MCF 10A (cell line): ENCODE data around the gene ESPNL. TPM values are rescaled to one million over a fixed set of nuclear protein-coding genes. Genes with fewer than 3 reads are reported as not detected.
"Not testable (repeated sequence)": the region's sequence is repeated elsewhere in the genome, so short reads cannot be mapped to it uniquely, and the experiment has no call there.

Experiments used
- Bru-seq: library from RNA; stranded (reverse); fragments of 400-500 nt; gene quantifications from one replicate; lab custom pipeline; 2021; lab: Mats Ljungman, UMichigan
- BruChase-seq, 2 experiments: library from RNA; stranded (reverse); fragments of 400-500 nt; gene quantifications; one replicate each; lab custom pipeline; 2021; lab: Mats Ljungman, UMichigan
- BruUV-seq: library from RNA; stranded (reverse); fragments of 400-500 nt; replicated peaks from 2 replicates; lab custom pipeline; 2021; lab: Mats Ljungman, UMichigan
- CTCF ChIA-PET: fragments of 300-600 bp; sonication (Branson Sonifier 250); formaldehyde crosslinking; extraction: SDS; loops from one replicate; lab custom pipeline; 2021; ENCODE audit warnings: antibody characterized with exemption, inconsistent platforms; lab: Yijun Ruan, JAX
- POLR2A ChIA-PET: fragments of 300-600, 350-650 bp; sonication (Branson Sonifier 250); formaldehyde crosslinking; extraction: SDS; loops from one replicate; lab custom pipeline; 2020; ENCODE audit warnings: antibody characterized with exemption, inconsistent platforms; lab: Yijun Ruan, JAX
- DNase-seq: peaks from one replicate; pipeline ENCODE4 v3.0.0-alpha.2; 2018; ENCODE audit not compliant: unreplicated experiment
- H3K27ac Mint-ChIP-seq: one replicate; pipeline ENCODE4 v1.8.0; 2022; ENCODE audit warnings: mild to moderate bottlenecking, low read depth, mixed read lengths; ENCODE audit not compliant: unreplicated experiment
- H3K27me3 Mint-ChIP-seq: one replicate; pipeline ENCODE4 v1.8.0; 2022; ENCODE audit warnings: mixed read lengths; ENCODE audit not compliant: insufficient read depth, unreplicated experiment
- H3K36me3 Mint-ChIP-seq: one replicate; pipeline ENCODE4 v1.8.0; 2022; ENCODE audit warnings: mild to moderate bottlenecking, moderate library complexity, mixed read lengths; ENCODE audit not compliant: insufficient read depth, unreplicated experiment
- H3K4me1 Mint-ChIP-seq: one replicate; pipeline ENCODE4 v1.8.0; 2022; ENCODE audit warnings: mixed read lengths; ENCODE audit not compliant: insufficient read depth, unreplicated experiment
- H3K4me3 Mint-ChIP-seq: one replicate; pipeline ENCODE4 v1.8.0; 2022; ENCODE audit warnings: mild to moderate bottlenecking, moderate library complexity, mixed read lengths; ENCODE audit not compliant: unreplicated experiment
- H3K9me3 Mint-ChIP-seq: one replicate; pipeline ENCODE4 v1.8.0; 2022; ENCODE audit warnings: mixed read lengths; ENCODE audit not compliant: unreplicated experiment
- intact Hi-C: fragments of 100-400 bp; cut with micrococcal nuclease; formaldehyde crosslinking; loops from 2 replicates; pipeline ENCODE4 v1.14.1; 2022
- long read RNA-seq: library from polyadenylated mRNA; stranded (forward); transcript quantifications from one replicate; pipeline ENCODE4 v2.0.0, GENCODE V29; 2022
- total RNA-seq: library from RNA; stranded (reverse); gene quantifications from 2 replicates; pipeline ENCODE4 v1.2.3, GENCODE V29; 2022
- TF ChIP-seq, protein P1 (sequence below): fragments of 200-600 bp; IDR thresholded peaks from one replicate; pipeline ENCODE4 v1.8.0; 2022; ENCODE audit warnings: antibody characterized with exemption, mild to moderate bottlenecking; ENCODE audit not compliant: unreplicated experiment

The ESPNL gene, protein sequence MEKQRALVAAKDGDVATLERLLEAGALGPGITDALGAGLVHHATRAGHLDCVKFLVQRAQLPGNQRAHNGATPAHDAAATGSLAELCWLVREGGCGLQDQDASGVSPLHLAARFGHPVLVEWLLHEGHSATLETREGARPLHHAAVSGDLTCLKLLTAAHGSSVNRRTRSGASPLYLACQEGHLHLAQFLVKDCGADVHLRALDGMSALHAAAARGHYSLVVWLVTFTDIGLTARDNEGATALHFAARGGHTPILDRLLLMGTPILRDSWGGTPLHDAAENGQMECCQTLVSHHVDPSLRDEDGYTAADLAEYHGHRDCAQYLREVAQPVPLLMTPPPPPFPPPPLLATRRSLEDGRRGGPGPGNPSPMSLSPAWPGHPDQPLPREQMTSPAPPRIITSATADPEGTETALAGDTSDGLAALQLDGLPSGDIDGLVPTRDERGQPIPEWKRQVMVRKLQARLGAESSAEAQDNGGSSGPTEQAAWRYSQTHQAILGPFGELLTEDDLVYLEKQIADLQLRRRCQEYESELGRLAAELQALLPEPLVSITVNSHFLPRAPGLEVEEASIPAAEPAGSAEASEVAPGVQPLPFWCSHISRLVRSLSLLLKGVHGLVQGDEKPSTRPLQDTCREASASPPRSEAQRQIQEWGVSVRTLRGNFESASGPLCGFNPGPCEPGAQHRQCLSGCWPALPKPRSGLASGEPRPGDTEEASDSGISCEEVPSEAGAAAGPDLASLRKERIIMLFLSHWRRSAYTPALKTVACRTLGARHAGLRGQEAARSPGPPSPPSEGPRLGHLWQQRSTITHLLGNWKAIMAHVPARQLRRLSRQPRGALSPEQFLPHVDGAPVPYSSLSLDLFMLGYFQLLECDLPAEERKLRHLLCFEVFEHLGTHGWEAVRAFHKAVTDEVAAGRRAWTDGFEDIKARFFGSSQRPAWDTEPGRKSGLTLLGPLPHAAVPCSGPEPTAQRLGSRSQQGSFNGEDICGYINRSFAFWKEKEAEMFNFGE
- total RNA-seq (not detected in 2 replicates), Bru-seq, nascent RNA (percentile 12 among the genes with signal in this experiment), BruChase-seq, experiment 1, labeled RNA remaining after a 6-hour chase (percentile 42 among the genes with signal in this experiment), BruChase-seq, experiment 2, labeled RNA remaining after a 2-hour chase (percentile 27 among the genes with signal in this experiment)
- long read RNA-seq, result 0 reads

DNA sequence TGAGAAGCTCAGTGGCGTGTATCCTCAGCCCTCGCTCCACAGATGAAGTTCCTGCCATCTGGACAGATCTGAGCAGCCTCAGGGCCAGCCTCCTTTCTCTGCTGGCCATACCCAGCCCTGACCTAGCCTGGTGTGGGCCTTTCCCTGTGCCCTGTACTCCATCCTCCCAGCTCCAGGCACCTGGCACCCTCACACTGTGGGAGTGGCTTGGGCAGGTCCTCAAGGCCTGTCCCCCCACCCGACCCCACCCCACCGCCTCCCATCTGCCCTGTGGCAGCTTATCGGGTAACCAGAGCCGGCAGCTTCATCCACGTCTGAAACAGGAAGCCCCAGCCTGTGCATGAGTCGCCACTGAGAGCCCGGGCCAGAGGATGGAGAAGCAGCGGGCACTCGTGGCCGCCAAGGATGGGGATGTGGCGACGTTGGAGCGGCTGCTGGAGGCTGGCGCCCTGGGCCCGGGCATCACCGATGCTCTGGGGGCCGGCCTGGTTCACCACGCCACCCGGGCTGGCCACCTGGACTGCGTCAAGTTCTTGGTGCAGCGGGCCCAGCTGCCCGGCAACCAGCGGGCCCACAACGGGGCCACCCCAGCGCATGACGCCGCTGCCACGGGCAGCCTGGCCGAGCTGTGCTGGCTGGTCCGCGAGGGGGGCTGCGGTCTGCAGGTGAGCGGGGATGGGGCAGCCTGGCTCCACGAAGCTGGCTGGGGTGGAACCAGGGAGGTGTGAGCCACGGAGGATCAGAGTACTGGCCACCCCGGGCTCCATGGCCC, at the start of gene ESPNL:
ESPNL (plus strand) TSS at position 292 of the 772 bp plus-strand sequence; CDS start at position 372, 80 bp downstream.
- Mint-ChIP-seq H3K27ac (no peak within 1 kb of the TSS), H3K4me1 (no peaks in the 10 kb centered on the region), H3K27me3 (no peaks in the 10 kb centered on the region), H3K9me3 (no peaks in the 10 kb centered on the region), H3K36me3 (no peaks in the 10 kb centered on the region), H3K4me3 (no peak within 1 kb of the TSS)
- TF ChIP-seq, protein P1, sequence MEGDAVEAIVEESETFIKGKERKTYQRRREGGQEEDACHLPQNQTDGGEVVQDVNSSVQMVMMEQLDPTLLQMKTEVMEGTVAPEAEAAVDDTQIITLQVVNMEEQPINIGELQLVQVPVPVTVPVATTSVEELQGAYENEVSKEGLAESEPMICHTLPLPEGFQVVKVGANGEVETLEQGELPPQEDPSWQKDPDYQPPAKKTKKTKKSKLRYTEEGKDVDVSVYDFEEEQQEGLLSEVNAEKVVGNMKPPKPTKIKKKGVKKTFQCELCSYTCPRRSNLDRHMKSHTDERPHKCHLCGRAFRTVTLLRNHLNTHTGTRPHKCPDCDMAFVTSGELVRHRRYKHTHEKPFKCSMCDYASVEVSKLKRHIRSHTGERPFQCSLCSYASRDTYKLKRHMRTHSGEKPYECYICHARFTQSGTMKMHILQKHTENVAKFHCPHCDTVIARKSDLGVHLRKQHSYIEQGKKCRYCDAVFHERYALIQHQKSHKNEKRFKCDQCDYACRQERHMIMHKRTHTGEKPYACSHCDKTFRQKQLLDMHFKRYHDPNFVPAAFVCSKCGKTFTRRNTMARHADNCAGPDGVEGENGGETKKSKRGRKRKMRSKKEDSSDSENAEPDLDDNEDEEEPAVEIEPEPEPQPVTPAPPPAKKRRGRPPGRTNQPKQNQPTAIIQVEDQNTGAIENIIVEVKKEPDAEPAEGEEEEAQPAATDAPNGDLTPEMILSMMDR, result no peak
- ChIA-PET CTCF (no interaction called here), POLR2A (interaction anchor here (0.6 to 1.4 kb wide), 2 partner anchors 9 to 66 kb away, joined by 4 to 5 read pairs; no protein-coding TSS in a partner anchor)
- intact Hi-C loops, result no loop called here
- no peak for DNase-seq
- no TSS peak for BruUV-seq

DNA sequence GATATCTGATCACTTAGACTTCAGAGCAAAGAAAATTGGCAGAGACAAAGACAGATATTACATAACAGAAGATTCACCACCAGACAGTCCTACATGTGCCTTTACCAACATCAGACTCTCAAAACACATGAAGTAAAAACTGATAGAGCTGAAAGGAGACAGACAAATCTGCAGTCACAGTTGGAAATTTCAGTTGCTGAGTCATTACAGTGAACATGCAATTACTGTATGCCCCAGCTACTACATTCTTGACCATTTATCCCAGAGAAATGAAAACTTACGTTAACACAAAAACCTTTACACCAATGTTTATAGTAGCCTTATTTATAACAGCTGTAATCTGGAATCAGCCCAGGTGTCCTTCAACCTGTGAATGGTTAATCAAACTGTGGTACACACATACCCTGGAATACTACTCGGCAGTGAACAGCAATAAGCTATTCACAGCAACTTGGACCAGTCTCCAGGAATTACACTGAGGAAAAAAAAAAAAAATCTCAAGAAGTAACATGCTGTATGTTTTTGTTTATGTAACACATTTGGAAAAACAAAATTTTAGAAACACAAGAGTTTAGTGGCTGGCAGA, 46.9 kb upstream of the ESPNL start:
- POLR2A ChIA-PET, result interaction anchor here (1.1 to 1.5 kb wide), 3 partner anchors 11 to 234 kb away, joined by 3 to 4 read pairs (median 4); no protein-coding TSS in a partner anchor
- Mint-ChIP-seq H3K4me3 (no peak overlapping the region), H3K36me3 (no peaks in the 10 kb centered on the region), H3K9me3 (no peaks in the 10 kb centered on the region), H3K27ac (no peak overlapping the region), H3K4me1 (no peaks in the 10 kb centered on the region), H3K27me3 (no peaks in the 10 kb centered on the region)
- DNase-seq, result no peak
- CTCF ChIA-PET, result interaction anchor here (1.4 kb wide), 2 partner anchors 10 to 16 kb away, joined by 3 to 7 read pairs; no protein-coding TSS in a partner anchor
- TF ChIP-seq, protein P1, result no peak
- TSS peak; percentile 12 for BruUV-seq
- intact Hi-C loops, result no loop called here

DNA sequence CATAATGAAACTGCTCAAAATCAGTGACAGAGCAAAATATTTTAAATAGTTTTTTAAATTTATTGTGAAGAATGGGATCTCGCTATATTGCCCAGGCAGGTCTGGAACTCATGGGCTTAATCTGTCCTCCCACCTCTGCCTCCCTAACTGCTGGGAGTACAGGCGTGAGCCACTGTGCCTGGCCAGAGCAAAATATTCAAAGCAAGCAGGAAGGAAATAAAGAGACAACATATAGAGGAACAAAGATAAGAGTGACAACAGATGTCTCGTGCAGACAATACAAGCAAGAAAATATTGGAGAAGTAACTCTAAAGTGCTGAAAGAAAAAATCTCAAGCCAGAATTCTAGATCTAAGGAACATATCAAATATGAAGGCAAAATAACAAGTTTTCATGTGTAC, 44.3 kb upstream of the ESPNL start:
- no TSS peak for BruUV-seq
- DNase-seq, result no peak
- no peak overlapping the region for H3K27ac Mint-ChIP-seq
- no peaks in the 10 kb centered on the region for H3K9me3 Mint-ChIP-seq
- H3K36me3 Mint-ChIP-seq, result no peaks in the 10 kb centered on the region
- H3K4me1 Mint-ChIP-seq, result peaks cover 11% of the 10 kb centered on the region
- intact Hi-C loops, result no loop called here
- POLR2A ChIA-PET, result no interaction called here
- TF ChIP-seq, protein P1, result no peak
- CTCF ChIA-PET, result no interaction called here
- no peaks in the 10 kb centered on the region for H3K27me3 Mint-ChIP-seq
- no peak overlapping the region for H3K4me3 Mint-ChIP-seq

DNA sequence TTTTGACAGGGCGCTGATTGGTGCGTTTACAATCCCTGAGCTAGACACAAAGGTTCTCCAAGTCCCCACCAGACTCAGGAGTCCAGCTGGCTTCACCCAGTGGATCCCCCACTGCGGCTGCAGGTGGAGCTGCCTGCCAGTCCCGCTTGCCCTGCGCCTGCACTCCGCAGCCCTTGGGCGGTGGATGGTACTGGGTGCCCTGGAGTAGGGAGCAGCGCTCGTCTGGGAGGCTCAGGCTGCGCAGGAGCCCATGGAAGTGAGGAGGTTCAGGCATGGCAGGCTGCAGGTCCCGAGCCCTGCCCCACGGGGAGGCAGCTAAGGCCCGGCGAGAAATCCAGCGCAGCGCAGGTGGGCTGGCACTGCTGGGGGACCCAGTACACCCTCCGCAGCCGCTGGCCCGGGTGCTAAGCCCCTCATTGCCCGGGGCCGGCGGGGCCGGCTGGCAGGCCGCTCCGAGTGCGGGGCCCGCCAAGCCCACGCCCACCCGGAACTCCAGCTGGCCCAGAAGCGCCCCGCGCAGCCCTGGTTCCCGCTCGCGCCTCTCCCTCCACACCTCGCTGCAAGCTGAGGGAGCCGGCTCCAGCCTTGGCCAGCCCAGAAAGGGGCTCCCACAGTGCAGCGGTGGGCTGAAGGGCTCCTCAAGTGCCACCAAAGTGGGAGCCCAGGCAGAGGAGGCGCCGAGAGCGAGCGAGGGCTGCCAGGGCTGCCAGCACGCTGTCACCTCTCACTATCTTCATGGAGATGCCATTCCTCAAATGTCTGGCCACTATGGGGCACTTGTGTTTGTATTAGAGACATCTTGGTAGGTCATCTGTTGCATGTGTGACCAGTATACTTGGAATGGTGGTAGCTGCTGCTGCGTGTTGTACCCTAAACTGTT, 42.2 kb upstream of the ESPNL start:
- CTCF ChIA-PET, intact Hi-C loops, POLR2A ChIA-PET, BruUV-seq, H3K27me3 Mint-ChIP-seq, H3K36me3 Mint-ChIP-seq, DNase-seq, H3K9me3 Mint-ChIP-seq, H3K27ac Mint-ChIP-seq, H3K4me3 Mint-ChIP-seq: not testable (repeated sequence)
- peaks cover 14% of the 10 kb centered on the region for H3K4me1 Mint-ChIP-seq
